ENCODE measurements around the gene CCDC178.

DNA sequence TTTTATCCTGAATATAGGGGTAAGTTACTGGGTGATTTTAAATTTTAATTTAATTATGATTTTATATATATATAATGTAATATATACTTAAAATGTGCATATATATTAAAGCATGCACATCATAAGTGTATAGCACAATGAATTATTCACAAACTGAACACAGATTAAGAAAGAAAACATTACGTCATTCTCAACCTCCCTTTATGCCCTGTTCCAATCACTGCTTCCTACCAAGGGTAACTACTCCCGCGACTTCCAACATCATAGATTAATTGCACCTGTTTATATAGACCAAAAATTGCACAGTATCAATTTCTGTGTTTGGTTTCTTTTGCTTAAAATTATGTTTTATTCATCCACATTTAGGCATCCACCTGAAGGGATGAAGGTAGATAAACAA is 366.4 kb downstream of the CCDC178 start:
- no peak for TF ChIP-seq CTCF (IDR thresholded peaks at IDR 0.05; ENCODE audit: extremely low read depth in 1 of 2, insufficient read depth in 1 of 2, low read depth in 1 of 2, low read length in 2 of 2)
- TF ChIP-seq POLR2A (IDR thresholded peaks at IDR 0.05; ENCODE audit: low read depth, low read length): no peak
- no peak for TF ChIP-seq MYC (IDR thresholded peaks at IDR 0.05; ENCODE audit: low read depth, low read length)
- TF ChIP-seq MAX (IDR thresholded peaks at IDR 0.05; ENCODE audit: insufficient read depth, insufficient read length): no peak
- TF ChIP-seq EZH2 (IDR thresholded peaks at IDR 0.05; ENCODE audit: borderline replicate concordance, low read depth, low read length, severe bottlenecking): no peak
- TF ChIP-seq JUN (IDR thresholded peaks at IDR 0.05; ENCODE audit: borderline replicate concordance, insufficient read depth, insufficient read length, low read depth): no peak
- TF ChIP-seq POLR2AphosphoS5 (IDR thresholded peaks at IDR 0.05; ENCODE audit: insufficient read depth, low read depth, low read length): no peak
- no peak for TF ChIP-seq GATA2 (IDR thresholded peaks at IDR 0.05; ENCODE audit: insufficient read depth, insufficient read length, low read depth, low read length)
